HG02840 (cell line): ENCODE measurements around the gene ADK.
"Not testable (repeated sequence)": the region's sequence is repeated elsewhere in the genome, so short reads cannot be mapped to it uniquely, and the experiment has no call there.

Source experiments
- ATAC-seq: cut with Tn5 transposase; IDR thresholded peaks from one replicate; pipeline ENCODE4 v1.9.1; 2021; ENCODE audit warnings: mild to moderate bottlenecking, moderate library complexity, moderate number of reproducible peaks; ENCODE audit not compliant: unreplicated experiment, low FRiP score

The ADK gene

DNA sequence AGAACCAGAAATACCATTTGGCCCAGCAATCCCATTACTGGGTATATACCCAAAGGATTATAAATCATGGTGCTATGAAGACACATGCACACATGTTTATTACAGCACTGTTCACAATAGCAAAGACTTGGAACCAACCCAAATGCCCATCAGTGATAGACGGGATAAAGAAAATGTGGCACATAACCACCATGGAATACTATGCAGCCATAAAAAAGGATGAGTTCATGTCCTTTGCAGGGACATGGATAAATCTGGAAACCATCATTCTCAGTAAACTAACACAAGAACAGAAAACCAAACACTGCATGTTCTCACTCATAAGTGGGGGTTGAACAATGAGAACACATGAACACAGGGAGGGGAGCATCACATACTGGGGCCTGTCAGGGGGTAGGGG lies 306.5 kb downstream of the ADK start:
- ATAC-seq = not testable (repeated sequence)

DNA sequence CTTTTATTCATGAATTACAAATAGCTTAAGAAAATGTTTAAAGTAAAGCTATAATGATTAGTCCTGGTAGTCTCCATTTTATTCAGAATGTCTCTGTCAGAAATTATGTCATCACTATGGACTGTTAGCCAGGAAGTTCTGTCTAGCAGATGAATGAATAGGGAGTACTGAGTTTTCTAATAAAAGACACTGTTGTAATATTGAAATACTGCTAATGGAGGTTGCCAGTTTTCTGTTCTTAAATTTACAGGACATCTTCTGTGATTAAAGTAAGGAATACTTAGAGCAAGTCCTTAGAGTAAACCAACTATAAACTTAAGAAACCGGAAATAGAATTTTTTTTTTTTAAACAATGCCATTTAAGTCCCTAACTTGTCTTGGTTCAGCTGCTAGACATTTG lies 309.8 kb downstream of the ADK start:
- ATAC-seq = no peak

DNA sequence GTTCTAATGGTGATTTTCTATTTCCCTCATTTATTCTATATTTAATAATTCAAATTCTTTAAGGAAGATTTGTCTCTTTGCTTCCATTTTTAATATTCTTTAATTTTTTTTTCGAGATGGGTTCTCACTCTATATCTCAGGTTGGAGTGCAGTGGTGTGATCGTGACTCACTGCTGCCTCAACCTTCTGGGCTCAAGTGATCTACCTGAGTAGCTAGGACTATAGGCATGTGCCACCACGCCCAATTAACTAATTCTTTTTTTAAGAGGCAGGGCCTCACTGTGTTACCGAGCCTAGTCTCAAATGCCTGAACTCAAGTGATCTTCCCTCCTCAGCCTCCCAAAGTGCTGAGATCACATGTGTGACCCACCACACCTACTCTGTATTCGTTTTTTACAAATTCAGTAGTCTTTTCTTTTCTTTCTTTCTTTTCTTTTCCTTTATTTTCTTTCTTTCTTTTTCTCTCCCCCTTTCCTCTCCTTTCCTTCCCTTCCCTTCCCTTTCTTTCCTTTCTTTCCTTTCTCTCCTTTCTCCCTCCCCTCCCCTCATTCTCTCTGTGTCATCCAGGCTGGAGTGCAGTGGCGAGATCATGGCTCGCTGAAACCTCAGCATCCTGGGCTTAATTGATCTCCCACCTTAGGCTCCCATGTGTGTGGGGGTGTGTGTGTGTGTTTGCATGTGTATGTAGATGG lies 323.1 kb downstream of the ADK start:
- ATAC-seq = no peak

DNA sequence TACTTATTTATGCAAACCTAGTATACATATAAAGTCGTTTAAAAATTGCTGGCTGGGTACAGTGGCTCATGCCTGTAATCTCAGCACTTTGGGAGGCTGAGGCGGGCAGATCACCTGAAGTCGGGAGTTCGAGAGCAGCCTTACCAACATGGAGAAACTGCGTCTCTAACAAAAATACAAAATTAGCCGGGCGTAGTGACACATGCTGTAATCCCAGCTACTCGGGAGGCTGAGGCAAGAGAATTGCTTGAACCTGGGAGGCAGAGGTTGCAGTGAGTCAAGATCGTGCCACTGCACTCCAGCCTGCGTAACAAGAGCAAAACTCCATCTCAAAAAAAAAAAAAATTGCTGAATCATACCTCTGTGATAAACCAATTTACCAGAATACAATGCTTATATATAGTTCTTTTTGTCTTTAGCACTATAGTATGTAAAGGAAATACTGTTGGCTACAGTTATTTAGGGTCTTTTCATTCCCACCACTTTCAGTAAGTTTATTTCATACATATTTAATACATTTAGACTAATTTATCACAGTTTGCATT lies 325.2 kb downstream of the ADK start:
- ATAC-seq = not testable (repeated sequence)

DNA sequence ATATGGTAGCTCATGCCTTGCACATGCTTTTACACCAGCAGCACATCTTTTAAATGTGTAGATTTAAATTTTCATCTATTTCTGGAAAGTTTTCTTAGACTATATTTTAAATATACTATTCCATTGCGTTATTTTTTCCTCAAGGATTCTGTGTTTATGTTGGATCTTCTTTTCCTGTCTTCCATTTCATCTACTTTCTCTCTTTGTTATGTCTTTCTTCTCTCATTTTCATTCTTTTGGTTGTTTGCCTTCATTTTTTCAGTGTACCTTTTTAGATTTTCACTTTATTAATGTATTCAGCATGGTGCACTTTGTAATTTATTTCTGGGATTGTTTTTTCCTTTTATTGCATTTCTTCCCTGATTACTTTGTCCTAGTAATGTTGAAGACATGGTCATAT lies 329.8 kb downstream of the ADK start:
- ATAC-seq = no peak

DNA sequence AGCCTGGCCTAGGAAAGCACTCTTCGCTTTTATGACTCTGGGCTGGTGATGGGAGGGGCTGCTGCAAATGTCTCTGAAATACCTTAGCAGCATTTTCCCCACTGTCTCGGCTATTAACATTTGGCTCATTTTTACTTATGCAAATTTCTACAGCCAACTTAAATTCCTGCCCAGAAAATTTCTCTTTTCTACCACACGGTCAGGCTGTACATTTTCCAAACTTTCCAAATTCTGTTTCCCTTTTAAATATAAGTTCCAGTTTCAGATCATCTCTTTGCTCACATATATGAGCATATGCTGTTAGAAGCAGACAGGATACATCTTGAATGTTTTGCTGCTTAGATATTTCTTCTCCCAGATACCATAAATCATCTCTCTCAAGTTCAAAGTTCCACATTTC lies 332.3 kb downstream of the ADK start:
- no peak for ATAC-seq

DNA sequence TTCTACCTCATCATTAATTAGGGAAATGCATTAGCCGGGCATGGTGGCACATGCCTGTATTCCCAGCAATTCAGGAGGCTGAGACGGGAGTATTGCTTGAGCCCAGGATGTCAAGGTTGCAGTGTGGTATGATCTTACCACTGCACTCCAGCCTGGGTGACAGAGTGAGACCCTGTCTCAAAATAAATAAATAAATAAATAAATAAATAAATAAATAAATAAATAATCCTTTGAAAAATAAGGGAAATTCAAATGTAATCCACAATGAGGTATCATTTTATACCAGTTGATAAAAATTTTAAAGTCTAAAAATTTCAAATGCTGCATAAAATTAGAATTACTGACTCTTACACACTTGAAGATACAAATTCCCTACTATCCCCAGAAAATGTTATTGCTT lies 334.3 kb downstream of the ADK start:
- no peak for ATAC-seq

DNA sequence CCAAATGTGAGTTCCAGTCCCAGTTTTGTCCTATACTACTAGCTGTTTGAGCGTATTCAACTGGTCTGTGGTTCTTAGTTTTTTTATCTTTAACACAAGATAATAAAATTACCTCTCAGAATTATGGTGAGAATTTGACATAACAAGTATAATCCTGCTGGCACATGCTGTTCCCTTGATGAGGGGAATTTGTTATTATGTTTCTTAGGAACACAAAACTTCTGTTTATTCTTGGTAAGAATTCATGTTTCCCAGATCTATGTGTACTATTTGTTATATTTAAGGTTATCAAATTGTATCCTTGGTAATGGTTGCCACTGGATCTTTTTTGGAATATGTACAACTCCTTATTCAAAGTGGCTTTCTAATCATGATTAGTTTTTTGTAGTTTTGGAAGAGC lies 335.6 kb downstream of the ADK start:
- ATAC-seq = no peak

DNA sequence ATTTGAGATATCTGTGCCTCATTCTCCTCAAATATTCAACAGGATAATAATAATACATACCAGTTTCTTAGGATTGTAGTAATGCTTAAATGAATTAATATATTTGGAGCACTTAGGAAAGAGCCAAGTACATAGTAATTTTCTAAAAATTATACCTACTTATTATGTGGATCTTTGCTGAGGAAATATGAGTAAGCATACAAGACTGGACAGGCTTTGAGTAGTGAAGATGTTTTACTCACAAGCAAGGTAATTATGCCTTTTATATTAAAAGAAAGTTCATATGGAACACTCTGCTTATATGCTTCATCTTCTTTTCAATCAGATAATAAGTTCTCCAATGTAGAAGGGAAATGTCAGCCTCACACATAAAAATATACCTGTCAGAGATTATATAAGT lies 337.9 kb downstream of the ADK start:
- ATAC-seq = no peak

DNA sequence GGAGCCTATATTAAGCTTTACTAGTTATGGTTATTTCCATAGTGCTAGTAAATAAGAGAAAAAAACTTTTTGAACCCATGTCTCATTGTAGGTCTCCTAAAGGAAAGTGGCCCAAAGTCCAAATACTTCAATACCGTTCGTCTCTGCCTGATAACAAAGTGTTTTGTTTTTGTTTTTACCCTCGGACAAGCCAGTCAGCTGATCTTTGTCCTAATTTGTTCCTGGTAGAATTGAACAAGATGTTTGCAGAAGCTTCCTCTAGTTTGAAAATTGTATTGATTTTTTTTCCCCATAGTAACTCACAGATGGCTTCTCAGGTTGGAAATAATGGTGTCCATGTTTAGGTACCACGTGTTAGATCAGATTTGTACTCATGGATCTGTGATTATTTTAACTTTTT lies 339.5 kb downstream of the ADK start:
- ATAC-seq = no peak

DNA sequence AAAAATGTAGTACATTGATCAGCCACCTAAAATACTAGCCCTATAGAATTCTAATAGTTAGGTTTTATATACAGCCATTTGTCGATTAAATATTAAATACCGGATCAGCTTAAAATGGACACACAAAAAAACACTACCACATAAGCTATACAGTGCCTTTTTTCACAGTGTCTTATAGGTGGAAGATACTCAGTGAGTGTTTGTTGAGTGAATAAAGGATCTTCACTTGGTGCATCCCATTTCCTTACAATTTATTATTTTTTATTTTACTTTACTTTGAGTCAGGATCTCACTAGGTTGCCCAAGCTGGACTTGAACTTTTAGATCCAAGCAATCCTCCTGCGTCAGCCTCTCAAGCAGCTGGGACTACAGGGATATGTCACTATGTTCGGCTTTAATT lies 340.0 kb downstream of the ADK start:
- no peak for ATAC-seq

DNA sequence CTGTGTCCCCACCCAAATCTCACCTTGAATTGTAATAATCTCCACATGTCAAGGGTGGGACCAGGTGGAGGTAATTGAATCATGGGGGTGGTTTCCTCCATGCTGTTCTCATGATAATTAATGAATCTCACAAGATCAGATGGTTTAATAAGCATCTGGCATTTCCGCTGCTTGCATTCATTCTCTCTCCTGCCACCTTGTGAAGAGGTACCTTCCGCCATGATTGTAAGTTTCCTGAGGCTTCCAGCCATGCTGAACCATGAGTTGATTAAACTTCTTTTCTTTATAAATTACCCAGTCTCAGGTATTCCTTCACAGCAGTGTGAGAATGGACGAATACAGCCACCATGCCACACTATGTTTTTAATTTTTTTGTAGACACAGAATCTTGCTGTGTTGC lies 345.3 kb downstream of the ADK start:
- ATAC-seq = not testable (repeated sequence)

DNA sequence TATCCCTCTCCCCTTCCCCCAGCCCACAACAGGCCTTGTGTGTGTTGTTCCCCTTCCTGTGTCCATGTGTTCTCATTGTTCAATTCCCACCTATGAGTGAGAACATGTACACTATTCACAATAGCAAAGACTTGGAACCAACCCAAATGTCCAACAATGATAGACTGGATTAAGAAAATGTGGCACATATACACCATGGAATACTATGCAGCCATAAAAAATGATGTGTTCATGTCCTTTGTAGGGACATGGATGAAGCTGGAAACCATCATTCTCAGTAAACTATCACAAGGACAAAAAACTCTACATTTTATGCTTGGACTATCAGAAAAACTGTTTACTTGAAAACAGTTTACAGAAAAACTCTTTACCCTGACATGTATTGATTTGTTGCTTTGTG lies 347.6 kb downstream of the ADK start:
- not testable (repeated sequence) for ATAC-seq

DNA sequence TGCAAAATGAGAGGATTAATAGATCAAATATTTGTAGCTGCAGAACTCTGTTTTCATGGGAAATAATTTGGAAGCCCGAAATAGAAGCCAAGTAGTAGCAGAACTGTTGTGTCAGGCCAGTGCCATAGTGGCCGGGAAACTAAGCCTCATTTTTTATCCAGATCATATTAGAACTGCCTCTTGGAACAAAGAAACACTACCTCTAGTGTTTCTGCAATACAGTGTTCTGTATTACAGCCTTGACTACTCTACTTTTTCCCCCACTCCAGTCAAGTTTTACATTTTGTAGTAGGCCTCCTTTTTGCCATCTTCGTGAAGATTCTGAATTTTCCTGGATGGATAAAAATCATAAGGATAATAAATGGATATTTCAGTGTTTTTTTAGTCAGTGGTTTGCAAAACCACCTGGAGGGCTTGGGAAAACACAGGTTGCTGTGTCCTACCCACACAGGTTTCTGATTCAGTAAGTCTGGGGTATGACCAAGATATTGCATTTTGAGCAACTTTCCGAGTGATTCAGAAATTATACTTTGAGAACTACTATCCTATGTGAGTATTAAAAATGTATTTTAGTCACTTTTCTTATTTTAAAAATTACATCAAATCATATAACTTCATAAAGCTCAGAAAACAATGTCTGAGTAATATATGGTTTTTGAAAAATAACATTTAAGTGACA lies 349.1 kb downstream of the ADK start:
- ATAC-seq = no peak

DNA sequence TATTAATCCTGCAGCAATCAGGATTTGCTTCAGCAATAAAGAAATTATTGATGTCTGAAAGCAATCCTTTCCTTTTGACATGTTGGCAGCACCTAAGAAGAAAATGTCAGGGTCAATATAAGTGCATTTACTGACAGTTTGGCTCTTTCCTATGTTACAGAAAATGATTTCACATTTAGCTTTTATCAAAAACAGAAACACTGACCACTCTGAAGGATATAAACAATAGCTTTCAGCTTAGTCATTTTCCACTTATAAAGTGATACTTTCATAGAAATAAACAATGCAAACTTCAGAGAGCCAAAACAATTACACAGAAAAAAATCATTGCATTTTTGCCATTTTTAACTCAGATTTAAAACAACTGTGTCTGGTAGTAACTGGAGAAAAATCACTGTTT lies 349.8 kb downstream of the ADK start:
- ATAC-seq = no peak

DNA sequence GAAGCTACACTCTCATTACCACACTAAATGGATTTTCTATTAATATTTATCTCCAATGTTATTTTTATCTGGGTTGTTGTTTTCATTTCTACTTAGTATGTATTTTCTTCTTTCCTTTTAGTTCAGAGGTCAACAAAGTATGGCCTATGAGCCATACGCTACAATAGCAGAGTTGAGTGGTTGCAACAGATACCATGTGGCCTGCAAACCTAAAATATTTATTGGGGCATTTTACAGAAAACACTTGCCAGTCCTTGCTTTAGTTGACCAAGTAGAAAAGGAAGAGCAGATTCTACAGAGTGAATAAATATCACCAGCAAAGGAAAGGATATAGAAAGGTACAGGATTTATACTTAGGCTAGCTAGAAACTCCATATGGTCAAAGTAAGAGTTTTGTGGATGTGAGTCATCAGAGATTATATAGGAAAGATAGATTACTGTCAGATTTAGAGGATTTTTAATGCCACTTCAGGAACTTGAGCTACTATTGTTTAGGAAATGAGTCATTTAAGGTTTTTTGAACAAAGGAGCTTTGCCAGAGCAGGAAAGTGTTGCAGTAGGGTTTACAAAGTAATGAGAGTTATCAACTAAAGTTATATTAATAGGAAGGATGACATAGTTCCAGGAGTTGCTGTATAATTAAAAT lies 352.1 kb downstream of the ADK start:
- ATAC-seq = no peak

DNA sequence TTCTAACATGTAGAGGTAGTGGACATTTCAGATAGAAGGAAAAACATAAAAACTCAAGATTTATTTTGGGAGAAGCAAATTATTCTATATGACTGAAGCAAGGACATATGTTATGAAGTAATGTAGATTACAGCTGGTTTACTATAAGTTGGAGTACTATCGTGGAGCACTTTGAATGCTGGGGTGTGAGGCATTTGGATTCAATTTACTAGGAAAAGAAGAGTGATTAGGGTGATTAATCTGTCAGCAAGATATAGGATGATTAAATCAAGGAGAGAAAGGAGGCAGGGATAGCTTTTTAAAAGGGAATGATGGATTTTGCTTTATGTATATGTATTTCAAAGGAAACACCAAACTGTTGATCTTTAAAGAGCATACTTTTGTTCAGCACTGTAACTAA lies 356.9 kb downstream of the ADK start:
- no peak for ATAC-seq

DNA sequence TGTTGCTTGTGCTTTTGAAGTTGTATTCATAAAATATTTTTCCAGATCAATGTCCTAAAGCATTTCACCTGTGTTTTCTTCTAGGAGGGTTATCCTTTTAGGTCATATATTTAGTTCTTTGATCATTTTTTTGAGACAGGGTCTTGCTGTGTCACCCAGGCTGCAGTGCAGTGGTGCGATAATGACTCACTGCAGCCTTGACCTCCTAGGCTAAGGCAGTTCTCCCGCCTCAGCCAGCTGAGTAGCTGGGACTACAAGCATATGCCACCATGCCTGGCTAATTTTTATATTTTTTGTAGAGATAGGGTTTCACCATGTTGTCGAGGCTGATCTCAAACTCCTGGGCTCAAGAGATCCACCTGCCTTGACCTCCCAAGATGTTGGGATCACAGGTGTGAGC lies 359.6 kb downstream of the ADK start:
- ATAC-seq = no peak

DNA sequence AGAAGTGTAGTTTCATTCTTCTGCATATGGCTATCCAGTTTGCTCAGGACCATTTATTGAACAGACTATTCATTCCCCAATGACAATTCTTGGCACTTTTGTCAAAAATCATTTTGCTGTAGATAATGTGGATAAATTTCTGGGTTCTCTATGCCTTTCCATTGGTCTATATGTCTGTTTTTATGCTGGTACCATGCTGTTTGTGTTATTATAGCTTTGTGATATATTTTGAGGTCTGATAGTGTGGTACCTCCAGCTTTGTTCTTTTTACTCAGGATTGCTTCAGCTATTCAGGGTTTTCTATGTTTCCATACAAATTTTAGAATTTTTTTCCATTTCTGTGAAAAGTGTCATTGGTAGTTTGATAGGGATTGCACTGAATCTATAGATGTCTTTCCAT lies 360.0 kb downstream of the ADK start:
- no peak for ATAC-seq

DNA sequence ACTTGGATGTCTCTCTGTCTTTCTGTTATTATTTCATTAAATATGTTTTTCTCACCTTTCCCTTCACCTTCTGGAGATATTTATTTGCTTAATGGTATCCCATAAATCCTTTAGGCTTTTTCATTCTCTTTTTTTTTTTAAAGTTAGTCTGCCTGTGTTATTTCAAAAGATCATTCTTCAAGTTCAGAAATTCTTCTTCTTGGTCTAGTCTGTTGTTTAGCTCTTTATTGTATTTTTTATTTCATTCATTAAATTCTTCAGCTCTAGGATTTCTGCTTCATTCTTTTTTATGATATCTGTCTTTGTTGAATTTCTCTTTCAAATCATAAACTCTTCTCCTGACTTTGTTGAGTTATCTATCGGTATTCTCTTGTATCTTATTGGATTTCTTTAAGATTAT lies 363.3 kb downstream of the ADK start:
- ATAC-seq = no peak

DNA sequence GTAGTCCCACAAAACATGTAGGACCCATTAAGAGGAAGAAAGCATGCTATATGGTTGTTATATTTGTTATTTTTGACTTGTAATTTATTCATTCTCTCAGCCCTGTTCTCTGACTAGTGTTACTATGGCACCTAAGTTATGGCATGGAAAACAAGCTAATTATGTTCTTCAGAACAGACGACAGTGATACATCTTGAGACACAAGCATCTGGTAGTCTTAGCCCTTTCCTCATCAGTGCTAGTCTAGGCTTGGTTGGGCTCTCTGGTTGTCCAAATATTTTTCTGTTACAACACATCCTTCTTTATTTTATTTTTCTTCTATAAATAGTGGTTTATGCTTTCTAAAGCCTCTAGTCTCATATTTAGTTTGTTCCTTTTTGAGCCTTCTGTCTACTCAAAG lies 367.0 kb downstream of the ADK start:
- no peak for ATAC-seq

DNA sequence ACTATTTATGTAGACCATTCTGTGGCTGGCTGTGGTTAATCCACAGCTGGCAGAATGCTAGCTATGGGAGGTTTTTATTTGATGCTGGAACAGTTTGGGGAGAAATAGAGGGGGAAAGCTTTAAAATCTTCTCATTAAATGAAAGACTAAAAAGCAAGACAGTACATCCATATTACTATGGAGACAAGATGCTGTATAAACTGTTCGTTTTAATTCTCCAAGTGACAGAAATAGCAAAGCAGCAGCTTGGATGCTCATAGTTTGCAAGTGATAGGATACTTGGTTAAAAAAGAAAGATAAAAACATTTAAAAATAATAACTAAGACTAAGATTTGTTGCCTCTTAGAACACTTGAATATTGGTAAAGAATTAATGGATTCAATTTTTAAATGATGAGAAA lies 370.5 kb downstream of the ADK start:
- ATAC-seq = no peak
